ENCODE data around the gene ECHDC3. TPM values are rescaled to one million over a fixed set of nuclear protein-coding genes. Genes with fewer than 3 reads are reported as not detected.

Gene ECHDC3
- total RNA-seq, 2 experiments from 2014 or later = not detected

DNA sequence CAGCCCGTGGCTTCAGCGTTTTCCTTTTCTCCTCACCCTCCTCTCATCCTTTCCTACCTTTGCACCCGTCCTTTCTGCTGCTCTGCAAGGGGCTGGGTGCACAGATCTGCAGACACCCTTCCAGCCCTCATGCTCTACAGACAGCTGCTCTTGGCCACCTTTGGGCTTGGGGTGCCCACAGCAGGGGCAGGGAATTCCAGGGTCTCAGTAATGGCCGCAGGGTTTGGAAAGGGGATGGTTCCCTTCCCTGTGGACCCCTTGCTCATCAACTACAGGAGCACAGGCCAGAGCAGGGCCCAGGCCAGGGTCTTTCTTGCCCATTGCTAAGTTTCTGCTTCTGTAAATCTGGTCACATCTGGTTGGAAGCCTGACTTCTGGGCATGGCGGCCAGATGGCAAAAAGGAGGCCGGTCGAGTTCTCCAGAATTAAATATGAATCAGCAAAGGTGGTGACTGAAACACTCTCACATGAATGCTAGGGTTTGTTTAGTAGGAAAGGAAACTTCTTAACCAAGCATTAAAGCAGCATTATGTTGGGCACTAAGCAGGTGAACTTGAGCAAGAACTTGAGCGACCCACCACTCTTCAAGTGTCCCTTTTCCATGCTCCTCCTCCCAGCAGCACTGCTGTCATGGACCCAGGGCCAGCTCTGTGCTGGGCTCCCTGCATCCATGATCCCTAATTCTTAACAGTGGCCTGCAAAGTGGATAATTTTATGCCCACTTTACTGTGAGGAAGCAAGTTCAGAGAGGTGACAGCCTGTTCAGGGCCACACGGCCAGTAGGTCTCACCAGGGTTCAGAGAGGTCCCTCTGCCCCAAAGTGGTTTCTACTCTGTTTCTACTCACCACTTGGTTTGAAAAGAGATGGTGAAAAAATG lies 1.5 kb downstream of the ECHDC3 start:
- no peak for TF ChIP-seq CTCF (conservative IDR thresholded peaks at IDR 0.05; ENCODE audit: low read length)
- no peak for TF ChIP-seq EZH2phosphoT487 (IDR thresholded peaks at IDR 0.05; ENCODE audit: borderline replicate concordance, low read depth, low read length)
- Histone ChIP-seq H3K9me2 (ENCODE audit: insufficient read depth, low read length) (no peaks in the 10 kb centered on the region), H3K36me3 (ENCODE audit: insufficient read depth, low read length) (no peaks in the 10 kb centered on the region), H3K79me2 (ENCODE audit: insufficient read depth, low read depth, low read length) (no peaks in the 10 kb centered on the region), H3K4me2 (ENCODE audit: low read length) (no peak overlapping the region), H4K20me1 (ENCODE audit: insufficient read depth, low read length) (no peaks in the 10 kb centered on the region), H3K4me1 (ENCODE audit: insufficient read depth, low read length, poor library complexity, severe bottlenecking) (no peaks in the 10 kb centered on the region), H3K9me3 (ENCODE audit: low read length) (no peaks in the 10 kb centered on the region), H3K27ac (ENCODE audit: low read depth, low read length, poor library complexity, severe bottlenecking) (no peak overlapping the region), H3K4me3 (ENCODE audit: low read depth, low read length, poor library complexity, severe bottlenecking) (no peak overlapping the region), H2AFZ (ENCODE audit: low read length) (no peak overlapping the region)
- intact Hi-C loops (cut with micrococcal nuclease; ENCODE audit: unreplicated experiment) = no loop called here
- BruUV-seq (replicated peaks) = no TSS peak
- DNase-seq (ENCODE audit: low spot score) = no peak
- POLR2A ChIA-PET = interaction anchor here (0.5 kb wide), 1 partner anchor 337 kb away, joined by 3 read pairs; no protein-coding TSS in a partner anchor
- CTCF ChIA-PET (ENCODE audit: unreplicated experiment) = interaction anchor here (0.5 kb wide), 1 partner anchor 296 kb away, joined by 3 read pairs; no protein-coding TSS in a partner anchor

DNA sequence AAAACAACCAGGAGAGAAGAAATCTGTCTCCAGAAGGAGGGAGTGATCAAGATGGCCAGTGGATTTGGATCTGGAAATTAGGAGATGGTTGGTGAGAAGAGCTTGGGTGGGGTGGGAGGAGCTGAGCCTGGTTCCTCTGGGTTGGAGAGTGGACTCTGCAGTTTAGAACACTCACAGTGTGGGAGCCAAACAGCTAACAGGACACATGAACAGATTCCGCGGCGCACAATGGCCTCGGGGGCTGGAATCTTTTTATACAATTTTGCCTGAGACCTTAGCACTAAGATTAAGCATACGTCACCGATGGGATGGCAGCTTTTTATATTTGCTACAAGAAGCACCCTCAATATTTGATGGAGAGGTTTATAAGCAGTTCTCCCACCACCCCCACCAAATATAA lies 2.9 kb downstream of the ECHDC3 start:
- H3K79me2 ChIP-seq (ENCODE audit: insufficient read depth, low read depth, low read length) = no peaks in the 10 kb centered on the region
- no peak overlapping the region for H2AFZ ChIP-seq (ENCODE audit: low read length)
- CTCF ChIA-PET (ENCODE audit: unreplicated experiment) = no interaction called here
- no peak overlapping the region for H3K4me3 ChIP-seq (ENCODE audit: low read depth, low read length, poor library complexity, severe bottlenecking)
- no TSS peak for BruUV-seq (replicated peaks)
- no peak overlapping the region for H3K27ac ChIP-seq (ENCODE audit: low read depth, low read length, poor library complexity, severe bottlenecking)
- no peaks in the 10 kb centered on the region for H3K4me1 ChIP-seq (ENCODE audit: insufficient read depth, low read length, poor library complexity, severe bottlenecking)
- intact Hi-C loops (cut with micrococcal nuclease; ENCODE audit: unreplicated experiment) = no loop called here
- DNase-seq (ENCODE audit: low spot score) = no peak
- H3K4me2 ChIP-seq (ENCODE audit: low read length) = no peak overlapping the region
- no peaks in the 10 kb centered on the region for H4K20me1 ChIP-seq (ENCODE audit: insufficient read depth, low read length)
- no peaks in the 10 kb centered on the region for H3K9me2 ChIP-seq (ENCODE audit: insufficient read depth, low read length)
- no peak for TF ChIP-seq CTCF (conservative IDR thresholded peaks at IDR 0.05; ENCODE audit: low read length)
- no peak for TF ChIP-seq EZH2phosphoT487 (IDR thresholded peaks at IDR 0.05; ENCODE audit: borderline replicate concordance, low read depth, low read length)
- no peaks in the 10 kb centered on the region for H3K36me3 ChIP-seq (ENCODE audit: insufficient read depth, low read length)
- no peaks in the 10 kb centered on the region for H3K9me3 ChIP-seq (ENCODE audit: low read length)
- POLR2A ChIA-PET = interaction anchor here (0.5 kb wide), 1 partner anchor 1655 kb away, joined by 4 read pairs; no protein-coding TSS in a partner anchor
